GM12875 (cell line): ENCODE measurements around the gene EGLN2.

ENCODE experiments used
- H3K4me3 ChIP-seq: one replicate; pipeline ENCODE4 v1.5.1; 2011; ENCODE audit warnings: low read depth, low read length, control low read depth
- CTCF ChIP-seq: IDR thresholded peaks from 2 replicates; pipeline ENCODE4 v1.5.1; 2011; ENCODE audit warnings: low read depth, mild to moderate bottlenecking, control low read depth, inconsistent platforms, low read length, moderate library complexity, borderline replicate concordance; ENCODE audit not compliant: insufficient read depth

EGLN2 gene

GRCh38 chr19:40800339-40800996 lies 1.5 kb downstream of the EGLN2 start:
- TF ChIP-seq CTCF = no peak
- peak overlapping the region; percentile 98 for H3K4me3 ChIP-seq

GRCh38 chr19:40800997-40801377 lies 2.0 kb downstream of the EGLN2 start:
- no peak overlapping the region for H3K4me3 ChIP-seq
- no peak for TF ChIP-seq CTCF

GRCh38 chr19:40801426-40802299 lies 2.7 kb downstream of the EGLN2 start:
- H3K4me3 ChIP-seq = peak overlapping the region; percentile 41
- TF ChIP-seq CTCF = no peak

GRCh38 chr19:40802300-40803169 lies 3.5 kb downstream of the EGLN2 start:
- peak overlapping the region; percentile 41 for H3K4me3 ChIP-seq
- no peak for TF ChIP-seq CTCF

- H3K4me3 ChIP-seq = no peak overlapping the region
- no peak for TF ChIP-seq CTCF
Observed at GRCh38 chr19:40803170-40803856, 4.3 kb downstream of the EGLN2 start.

GRCh38 chr19:40803857-40804782 lies 5.1 kb downstream of the EGLN2 start:
- no peak for TF ChIP-seq CTCF
- no peak overlapping the region for H3K4me3 ChIP-seq
